Measurements from ENCODE around the gene ASAP3. TPM values are rescaled to one million over a fixed set of nuclear protein-coding genes. Genes with fewer than 3 reads are reported as not detected.

The ASAP3 gene
- total RNA-seq, 1 donor from 2014 or later: 33.5 TPM

DNA sequence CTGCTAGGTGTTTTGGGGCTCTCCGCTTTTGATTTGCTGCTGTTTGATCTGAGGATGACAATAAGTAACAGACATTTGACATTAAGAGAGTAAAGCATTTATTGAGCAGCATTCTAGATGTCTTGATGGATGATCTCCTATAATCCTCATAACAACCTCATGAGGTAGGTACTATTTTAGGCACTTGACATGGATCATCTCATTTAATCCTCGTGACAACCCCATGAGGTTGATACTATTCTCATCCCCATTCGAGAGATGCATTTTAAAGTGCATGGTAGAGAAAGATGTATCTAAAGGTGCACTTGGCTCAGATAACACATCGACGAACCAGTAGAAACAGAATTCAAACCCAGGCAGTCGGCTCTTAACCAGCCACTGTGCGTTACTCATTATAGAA, 86.1 kb downstream of the ASAP3 start:
- H3K79me2 ChIP-seq (ENCODE audit: insufficient read depth, low read length): no peaks in the 10 kb centered on the region
- TF ChIP-seq CTCF (IDR thresholded peaks at IDR 0.05; ENCODE audit: insufficient read depth, low read depth, low read length) (no peak), EZH2 (IDR thresholded peaks at IDR 0.05; ENCODE audit: insufficient read depth, low read length) (no peak)
- no peaks in the 10 kb centered on the region for H3K27me3 ChIP-seq (ENCODE audit: insufficient read depth, low read length)
- no peaks in the 10 kb centered on the region for H3K9me3 ChIP-seq (ENCODE audit: insufficient read depth, low read depth, low read length)
- H3K27ac ChIP-seq (ENCODE audit: low read depth, low read length): no peak overlapping the region
- no peak overlapping the region for H2AFZ ChIP-seq (ENCODE audit: low read depth, low read length)
- peaks cover 7% of the 10 kb centered on the region for H3K36me3 Mint-ChIP-seq (ENCODE audit: low read depth, unreplicated experiment)
- H3K4me1 ChIP-seq (ENCODE audit: insufficient read depth, low read length): peaks cover 34% of the 10 kb centered on the region
- no peak overlapping the region for H3K4me2 ChIP-seq (ENCODE audit: low read length)
- H3K9ac ChIP-seq (ENCODE audit: low read length): no peak overlapping the region
- H3K4me1 Mint-ChIP-seq (ENCODE audit: low read depth, unreplicated experiment): peaks cover 25% of the 10 kb centered on the region
- peaks cover 2% of the 10 kb centered on the region for H3K9me3 Mint-ChIP-seq (ENCODE audit: unreplicated experiment)
- DNase-seq (ENCODE audit: low read depth) (no peak), FAIRE-seq (no peak)
- no peak overlapping the region for H3K27ac Mint-ChIP-seq (ENCODE audit: unreplicated experiment)
- H3K36me3 ChIP-seq (ENCODE audit: insufficient read depth, low read length): no peaks in the 10 kb centered on the region
- H4K20me1 ChIP-seq (ENCODE audit: insufficient read depth, low read length): no peaks in the 10 kb centered on the region
- H3K27me3 Mint-ChIP-seq (ENCODE audit: low read depth, unreplicated experiment): peaks cover 21% of the 10 kb centered on the region
- no peak overlapping the region for H3K4me3 ChIP-seq (ENCODE audit: insufficient read depth, low read depth, low read length)
- no peak overlapping the region for H3K4me3 Mint-ChIP-seq (ENCODE audit: unreplicated experiment)

GRCh38 chr1:23396380-23396779, 87.6 kb downstream of the ASAP3 start:
- no peaks in the 10 kb centered on the region for H3K79me2 ChIP-seq (ENCODE audit: insufficient read depth, low read length)
- Mint-ChIP-seq H3K36me3 (ENCODE audit: low read depth, unreplicated experiment) (peaks cover 7% of the 10 kb centered on the region), H3K9me3 (ENCODE audit: unreplicated experiment) (peaks cover 2% of the 10 kb centered on the region), H3K4me3 (ENCODE audit: unreplicated experiment) (no peak overlapping the region), H3K27ac (ENCODE audit: unreplicated experiment) (no peak overlapping the region), H3K27me3 (ENCODE audit: low read depth, unreplicated experiment) (peaks cover 21% of the 10 kb centered on the region), H3K4me1 (ENCODE audit: low read depth, unreplicated experiment) (peaks cover 14% of the 10 kb centered on the region)
- H3K27ac ChIP-seq (ENCODE audit: low read depth, low read length): no peak overlapping the region
- H3K27me3 ChIP-seq (ENCODE audit: insufficient read depth, low read length): no peaks in the 10 kb centered on the region
- H4K20me1 ChIP-seq (ENCODE audit: insufficient read depth, low read length): no peaks in the 10 kb centered on the region
- no peak overlapping the region for H3K9ac ChIP-seq (ENCODE audit: low read length)
- H2AFZ ChIP-seq (ENCODE audit: low read depth, low read length): no peak overlapping the region
- FAIRE-seq: no peak
- no peak for DNase-seq (ENCODE audit: low read depth)
- no peaks in the 10 kb centered on the region for H3K9me3 ChIP-seq (ENCODE audit: insufficient read depth, low read depth, low read length)
- no peak overlapping the region for H3K4me3 ChIP-seq (ENCODE audit: insufficient read depth, low read depth, low read length)
- H3K36me3 ChIP-seq (ENCODE audit: insufficient read depth, low read length): no peaks in the 10 kb centered on the region
- H3K4me1 ChIP-seq (ENCODE audit: insufficient read depth, low read length): peaks cover 24% of the 10 kb centered on the region
- H3K4me2 ChIP-seq (ENCODE audit: low read length): no peak overlapping the region
- TF ChIP-seq CTCF (IDR thresholded peaks at IDR 0.05; ENCODE audit: insufficient read depth, low read depth, low read length) (no peak), EZH2 (IDR thresholded peaks at IDR 0.05; ENCODE audit: insufficient read depth, low read length) (no peak)

DNA sequence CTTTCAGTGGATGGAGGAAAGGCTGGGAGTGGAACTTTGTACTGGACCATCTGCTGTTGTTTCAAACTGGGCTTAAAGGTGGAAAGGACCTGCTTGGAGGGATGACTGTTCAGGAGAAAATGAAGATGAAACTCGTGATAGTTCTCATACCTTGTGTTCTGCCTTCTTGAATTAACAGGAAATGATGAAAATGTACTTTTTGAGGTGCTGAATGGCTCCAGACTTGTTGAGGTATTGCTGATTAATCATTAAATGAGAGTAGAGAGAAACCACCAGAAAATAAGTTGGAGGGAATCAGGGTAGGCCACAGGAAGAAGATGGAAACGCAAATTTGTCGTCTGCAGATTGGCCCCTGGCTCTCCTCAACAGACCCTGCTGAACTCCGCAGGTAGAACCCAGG, 88.1 kb downstream of the ASAP3 start:
- TF ChIP-seq EZH2 (IDR thresholded peaks at IDR 0.05; ENCODE audit: insufficient read depth, low read length) (no peak), CTCF (IDR thresholded peaks at IDR 0.05; ENCODE audit: insufficient read depth, low read depth, low read length) (no peak)
- Histone ChIP-seq H3K27me3 (ENCODE audit: insufficient read depth, low read length) (no peaks in the 10 kb centered on the region), H4K20me1 (ENCODE audit: insufficient read depth, low read length) (no peaks in the 10 kb centered on the region), H3K4me2 (ENCODE audit: low read length) (no peak overlapping the region), H3K9ac (ENCODE audit: low read length) (no peak overlapping the region), H3K36me3 (ENCODE audit: insufficient read depth, low read length) (no peaks in the 10 kb centered on the region), H3K4me3 (ENCODE audit: insufficient read depth, low read depth, low read length) (no peak overlapping the region), H2AFZ (ENCODE audit: low read depth, low read length) (no peak overlapping the region), H3K9me3 (ENCODE audit: insufficient read depth, low read depth, low read length) (no peaks in the 10 kb centered on the region), H3K4me1 (ENCODE audit: insufficient read depth, low read length) (peaks cover 24% of the 10 kb centered on the region), H3K79me2 (ENCODE audit: insufficient read depth, low read length) (no peaks in the 10 kb centered on the region), H3K27ac (ENCODE audit: low read depth, low read length) (no peak overlapping the region)
- Mint-ChIP-seq H3K27ac (ENCODE audit: unreplicated experiment) (no peak overlapping the region), H3K4me1 (ENCODE audit: low read depth, unreplicated experiment) (peaks cover 14% of the 10 kb centered on the region), H3K27me3 (ENCODE audit: low read depth, unreplicated experiment) (peaks cover 21% of the 10 kb centered on the region), H3K4me3 (ENCODE audit: unreplicated experiment) (no peak overlapping the region), H3K36me3 (ENCODE audit: low read depth, unreplicated experiment) (peaks cover 7% of the 10 kb centered on the region), H3K9me3 (ENCODE audit: unreplicated experiment) (peaks cover 2% of the 10 kb centered on the region)
- no peak for DNase-seq (ENCODE audit: low read depth)
- no peak for FAIRE-seq
